HG03066 (cell line): ENCODE results near the gene BIVM.

Experiments used
- ATAC-seq: cut with Tn5 transposase; IDR thresholded peaks from one replicate; pipeline ENCODE4 v1.9.1; 2021; ENCODE audit warnings: low read depth; ENCODE audit not compliant: unreplicated experiment

BIVM gene

DNA sequence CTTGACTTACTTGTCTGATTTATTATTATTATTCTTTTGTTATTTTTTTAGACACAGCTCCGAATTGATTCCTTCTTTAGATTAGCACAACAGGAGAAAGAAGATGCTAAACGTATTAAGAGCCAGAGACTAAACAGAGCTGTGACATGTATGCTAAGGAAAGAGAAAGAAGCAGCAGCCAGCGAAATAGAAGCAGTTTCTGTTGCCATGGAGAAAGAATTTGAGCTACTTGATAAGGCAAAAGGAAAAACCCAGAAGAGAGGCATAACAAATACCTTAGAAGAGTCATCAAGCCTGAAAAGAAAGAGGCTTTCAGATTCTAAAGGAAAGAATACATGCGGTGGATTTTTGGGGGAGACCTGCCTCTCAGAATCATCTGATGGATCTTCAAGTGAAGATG, 76.3 kb downstream of the BIVM start:
- no peak for ATAC-seq

DNA sequence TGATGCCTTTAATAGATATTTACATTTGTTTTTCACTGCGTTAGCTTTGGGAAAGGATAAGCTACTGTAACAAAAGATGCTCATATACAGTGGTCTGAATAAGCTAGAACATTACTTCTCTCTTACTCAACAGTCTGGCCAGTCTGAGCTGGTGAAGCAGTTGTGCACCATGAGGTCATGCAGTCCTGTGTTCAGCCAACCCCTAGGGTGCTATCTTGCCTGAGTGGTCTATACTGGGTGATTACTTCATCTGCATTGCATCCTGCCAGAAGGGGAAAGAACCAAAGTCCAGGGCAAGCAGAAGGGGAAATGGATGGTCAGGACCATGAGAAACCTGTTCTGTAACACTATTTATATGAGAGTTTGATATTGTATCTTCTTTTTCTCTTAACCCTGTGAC, 78.4 kb downstream of the BIVM start:
- no peak for ATAC-seq

DNA sequence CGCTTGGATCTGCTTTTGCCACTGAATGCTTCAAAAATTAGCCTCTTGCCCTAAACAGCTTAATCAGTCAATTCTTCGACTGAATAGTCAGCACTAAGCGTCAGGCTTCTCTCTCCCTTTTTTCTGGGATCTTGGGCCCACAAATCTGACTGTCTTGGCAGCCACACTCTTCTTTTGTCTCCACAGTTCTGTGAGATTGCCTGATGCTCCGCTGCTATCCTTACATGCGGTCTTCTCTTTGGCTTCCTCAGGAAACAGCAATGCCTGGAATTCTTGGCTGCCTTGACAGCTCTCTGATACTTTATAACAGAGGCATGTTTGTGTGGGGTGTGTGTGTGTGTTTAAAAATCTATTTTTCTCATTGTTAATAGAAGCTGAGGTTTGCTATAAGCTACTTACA, 79.6 kb downstream of the BIVM start:
- ATAC-seq, result no peak

DNA sequence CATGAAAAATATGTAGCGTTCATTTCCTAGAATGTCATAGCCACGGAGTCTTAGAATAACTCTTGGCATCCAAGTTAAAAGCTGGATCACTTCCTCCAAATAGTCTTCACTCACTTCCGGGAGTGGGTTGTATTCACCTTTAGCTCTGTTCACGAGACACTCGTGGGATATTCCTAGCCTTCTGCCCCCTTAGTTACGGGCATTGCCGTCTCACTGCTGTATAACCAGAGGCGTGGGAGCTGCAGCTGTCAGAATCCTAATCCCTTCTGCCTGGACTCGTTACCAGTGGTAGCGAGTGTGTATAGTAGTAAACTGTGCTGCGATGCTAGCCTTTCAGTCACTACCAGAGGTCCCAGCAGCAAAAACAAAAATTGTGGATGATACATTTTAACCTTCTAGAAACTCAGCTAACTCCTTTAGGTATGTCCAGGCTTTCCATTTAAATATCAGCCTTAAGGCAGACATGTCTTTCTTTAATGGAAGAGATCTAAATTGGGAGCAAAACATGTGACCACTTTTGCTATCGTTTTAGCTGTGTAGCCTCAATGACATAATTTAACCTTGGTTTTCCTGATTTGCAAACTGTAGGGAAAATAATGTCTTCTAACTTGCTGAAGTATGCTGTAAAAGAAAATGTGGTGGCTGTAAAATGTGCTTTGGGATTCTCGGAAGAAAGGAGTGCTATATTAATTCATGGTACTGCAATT, 81.0 kb downstream of the BIVM start:
- ATAC-seq, result no peak

DNA sequence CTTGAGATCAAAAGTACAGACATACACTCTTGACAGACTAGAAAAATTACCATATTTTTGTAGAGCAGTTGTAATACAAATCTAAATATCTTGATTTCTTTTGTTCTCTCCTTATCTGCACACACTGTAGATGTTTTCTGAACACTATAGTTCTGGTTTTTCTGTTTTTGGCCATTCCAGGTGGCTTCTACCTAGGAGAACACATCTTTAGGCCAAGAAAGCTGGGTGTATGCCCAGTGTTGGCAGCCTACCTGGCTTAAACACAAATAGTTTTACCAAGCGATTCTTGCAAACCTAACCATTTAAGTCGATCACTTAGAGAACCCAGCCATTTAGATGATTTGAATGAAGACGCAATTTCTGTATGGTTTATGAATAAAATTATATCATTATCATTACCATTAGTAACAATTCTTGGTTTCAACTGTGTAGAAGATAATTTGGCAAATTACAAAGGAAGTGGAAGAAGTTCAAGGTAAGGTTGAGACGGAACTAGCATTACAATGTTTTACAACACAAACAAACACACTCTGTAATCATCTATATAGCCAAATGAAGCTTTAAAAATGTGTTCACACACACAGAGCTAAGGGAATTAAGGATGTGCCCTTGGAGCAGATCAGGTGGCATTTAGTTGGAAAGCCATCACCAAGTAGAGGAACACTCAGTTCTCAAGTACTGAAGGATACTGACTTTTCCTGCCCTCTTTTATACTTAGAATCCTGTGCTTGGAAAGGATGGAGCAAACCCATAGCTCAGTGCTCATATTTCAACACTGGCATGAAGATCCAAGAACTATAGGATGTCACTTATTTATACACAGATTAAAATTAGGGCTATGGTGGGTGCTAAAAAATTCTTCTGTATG, 83.1 kb downstream of the BIVM start:
- no peak for ATAC-seq
